ENCODE data around the gene DYNC1LI1. TPM values are rescaled to one million over a fixed set of nuclear protein-coding genes. Genes with fewer than 3 reads are reported as not detected.
"Not testable (repeated sequence)": the region's sequence is repeated elsewhere in the genome, so short reads cannot be mapped to it uniquely, and the experiment has no call there.

The DYNC1LI1 gene
- total RNA-seq, 4 donors from 2014 or later = 15.3 to 26.4 (median 19.4) TPM

- Histone ChIP-seq H3K4me3 (no peak overlapping the region), H3K27me3 (no peaks in the 10 kb centered on the region), H3K36me3 (peaks cover 0 to 45% (median 0%) of the 10 kb centered on the region in 3 donors), H3K4me1 (no peaks in the 10 kb centered on the region), H3K27ac (no peak overlapping the region), H3K9me3 (no peaks in the 10 kb centered on the region)
- DNase-seq = no peak
- TF ChIP-seq POLR2A (IDR thresholded peaks at IDR 0.05) (no peak), CTCF (IDR thresholded peaks at IDR 0.05) (no peak)
Measured at GRCh38 chr3:32531010-32531647, 39.5 kb downstream of the DYNC1LI1 start.

DNA sequence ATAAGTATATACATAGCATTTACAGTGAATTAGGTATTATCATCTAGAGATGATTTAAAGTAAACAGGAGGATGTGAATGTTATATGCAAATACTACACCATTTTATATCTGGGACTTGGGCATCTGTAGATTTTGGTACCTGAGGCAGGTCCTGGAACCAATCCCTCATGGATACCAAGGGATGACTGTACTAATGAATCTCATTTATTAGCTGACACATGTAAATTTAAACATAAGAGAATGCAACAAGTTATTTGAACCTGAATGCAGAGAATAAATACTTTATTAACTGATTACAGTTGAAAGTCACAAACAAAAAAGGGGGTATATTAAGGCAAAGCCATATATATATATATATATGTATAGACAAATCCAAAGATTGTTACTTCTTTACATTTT, 44.9 kb downstream of the DYNC1LI1 start:
- TF ChIP-seq POLR2A (IDR thresholded peaks at IDR 0.05) (no peak), CTCF (IDR thresholded peaks at IDR 0.05) (no peak)
- no peak for DNase-seq

GRCh38 chr3:32522682-32523081, 48.0 kb downstream of the DYNC1LI1 start:
- TF ChIP-seq POLR2A (IDR thresholded peaks at IDR 0.05) (no peak), CTCF (IDR thresholded peaks at IDR 0.05) (no peak)
- no peak overlapping the region for H3K4me3 ChIP-seq
- no peaks in the 10 kb centered on the region for H3K9me3 ChIP-seq
- H3K4me1 ChIP-seq = no peaks in the 10 kb centered on the region
- DNase-seq = no peak
- H3K27me3 ChIP-seq = no peaks in the 10 kb centered on the region
- no peak overlapping the region for H3K27ac ChIP-seq
- peaks cover 0 to 28% (median 0%) of the 10 kb centered on the region in 3 donors for H3K36me3 ChIP-seq

More for the DNA sequence above, 44.9 kb downstream of the DYNC1LI1 start:
- Histone ChIP-seq H3K36me3 (peaks cover 0 to 52% (median 0%) of the 10 kb centered on the region in 3 donors), H3K27ac (no peak overlapping the region), H3K4me3 (no peak overlapping the region), H3K4me1 (no peaks in the 10 kb centered on the region), H3K27me3 (no peaks in the 10 kb centered on the region), H3K9me3 (no peaks in the 10 kb centered on the region)

DNA sequence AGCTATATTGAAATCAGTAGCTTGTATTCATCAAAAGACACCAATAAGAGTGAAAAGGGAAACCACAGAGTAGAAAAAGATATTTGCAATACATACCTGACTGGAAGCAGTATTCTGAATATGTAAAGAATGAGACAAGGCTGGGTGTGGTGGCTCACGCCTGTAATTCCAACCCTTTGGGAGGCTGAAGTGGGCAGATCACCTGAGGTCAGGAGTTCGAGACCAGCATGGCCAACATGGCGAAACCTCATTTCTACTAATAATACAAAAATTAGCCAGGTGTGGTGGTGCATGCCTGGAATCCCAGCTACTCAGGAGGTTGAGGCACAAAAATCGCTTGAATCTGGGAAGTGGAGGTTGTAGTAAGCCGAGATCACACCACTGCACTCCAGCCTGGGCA, 51.7 kb downstream of the DYNC1LI1 start:
- H3K36me3 ChIP-seq, H3K4me3 ChIP-seq, DNase-seq, H3K27ac ChIP-seq, H3K27me3 ChIP-seq, H3K9me3 ChIP-seq, H3K4me1 ChIP-seq: not testable (repeated sequence)

- not testable (repeated sequence) for H3K27me3 ChIP-seq, H3K36me3 ChIP-seq, DNase-seq, H3K9me3 ChIP-seq, H3K4me1 ChIP-seq
- Histone ChIP-seq H3K4me3 (peak overlapping the region in 1 of 4 donors; percentile 15), H3K27ac (peak overlapping the region in 3 of 4 donors; percentile 32 to 67 (median 33))
Measured at GRCh38 chr3:32516751-32517150, 53.9 kb downstream of the DYNC1LI1 start.

DNA sequence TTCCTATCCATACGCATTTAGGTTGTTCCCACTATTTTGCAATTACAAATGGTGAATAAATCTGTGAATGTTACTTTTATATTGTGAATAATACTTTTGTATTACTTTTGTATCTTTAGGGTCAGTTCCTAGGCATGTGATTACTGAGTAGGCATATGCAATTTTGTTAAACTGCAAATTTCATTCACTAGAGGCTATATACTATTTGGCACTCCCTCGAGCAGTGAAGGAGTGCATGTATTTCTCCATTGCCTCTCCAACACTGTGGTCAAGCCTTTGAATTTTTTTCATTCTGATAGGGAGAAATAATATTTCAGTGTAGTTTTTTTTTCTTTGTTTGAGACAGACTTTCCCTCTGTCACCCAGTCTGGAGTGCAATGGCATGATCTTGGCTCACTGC, 59.7 kb downstream of the DYNC1LI1 start:
- no peaks in the 10 kb centered on the region for H3K4me1 ChIP-seq
- no peak overlapping the region for H3K27ac ChIP-seq
- H3K4me3 ChIP-seq = no peak overlapping the region
- no peak for TF ChIP-seq POLR2A (IDR thresholded peaks at IDR 0.05)
- no peaks in the 10 kb centered on the region for H3K27me3 ChIP-seq
- no peak for DNase-seq
- H3K36me3 ChIP-seq = no peaks in the 10 kb centered on the region
- no peaks in the 10 kb centered on the region for H3K9me3 ChIP-seq

DNA sequence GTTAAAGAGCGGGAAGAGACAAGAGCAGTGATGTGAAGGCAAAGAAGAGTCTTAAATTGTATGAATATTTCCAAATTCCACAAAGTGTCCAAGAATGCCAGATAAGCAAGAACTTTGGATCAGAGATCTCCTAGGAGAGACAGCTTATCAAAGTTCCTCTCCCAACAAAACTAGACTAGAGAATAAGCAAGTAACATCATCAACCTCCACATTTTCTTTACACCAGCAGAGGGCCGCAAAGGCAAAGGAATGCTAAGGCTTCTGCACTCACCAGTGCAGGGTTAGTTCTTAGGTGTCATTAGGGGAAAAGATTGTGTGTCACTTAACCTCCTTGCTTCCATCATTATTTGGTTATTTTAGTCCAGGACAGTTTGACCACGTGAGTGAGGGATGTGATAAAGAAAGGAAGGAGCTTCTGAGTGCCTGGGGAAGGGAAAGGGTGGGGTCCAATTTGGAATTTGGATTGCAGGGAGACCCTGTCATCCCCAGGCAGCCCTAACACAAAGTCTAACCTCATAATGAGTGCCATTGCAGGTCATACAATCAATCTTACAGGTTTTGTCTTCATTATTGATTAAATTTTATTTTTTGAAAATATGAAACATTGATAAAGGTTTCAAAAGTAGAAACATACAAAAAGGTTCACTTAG, 60.5 kb downstream of the DYNC1LI1 start:
- Histone ChIP-seq H3K9me3 (no peaks in the 10 kb centered on the region), H3K27ac (no peak overlapping the region), H3K4me3 (no peak overlapping the region), H3K4me1 (no peaks in the 10 kb centered on the region), H3K36me3 (no peaks in the 10 kb centered on the region), H3K27me3 (no peaks in the 10 kb centered on the region)
- peak in 2 of 3 donors; percentile 69 to 87 for DNase-seq
- TF ChIP-seq POLR2A (IDR thresholded peaks at IDR 0.05) (no peak), CTCF (IDR thresholded peaks at IDR 0.05) (peak; percentile 38 to 88 (median 78))

Data from Peyer's patch (tissue), 4 donors.